ENCODE results near the gene ARHGEF3.
A peak's percentile ranks its signal among the peaks of the same experiment; 100 is the strongest.

ARHGEF3 gene

GRCh38 chr3:56683122-56683817 is 118.5 kb downstream of the ARHGEF3 start, which contains the start of gene TASOR:
Gene TASOR, minus strand, starts transcription at chr3:56683265. Its CDS starts 259 bp downstream, at chr3:56683006.
- peak; percentile 70 for DNase-seq (ENCODE audit: low spot score)

- DNase-seq (ENCODE audit: low spot score): peak; percentile 67
These were observed 119.2 kb downstream of the ARHGEF3 start for GRCh38 chr3:56682462-56683121.

GRCh38 chr3:56681984-56682461 is 119.7 kb downstream of the ARHGEF3 start:
- no peak for DNase-seq (ENCODE audit: low spot score)

GRCh38 chr3:56680054-56680580 is 121.6 kb downstream of the ARHGEF3 start:
- DNase-seq (ENCODE audit: low spot score): no peak

Measured in SK-N-DZ (cell line).